DMS153 treated with DMSO at 0.1 percent for 48 hours (cell line): ENCODE results near the gene KRTAP10-2.

ENCODE experiments used
- DNase-seq: peaks from one replicate; lab custom pipeline; 2025; ENCODE audit not compliant: unreplicated experiment; lab: John Stamatoyannopoulos, UW

The KRTAP10-2 gene

DNA sequence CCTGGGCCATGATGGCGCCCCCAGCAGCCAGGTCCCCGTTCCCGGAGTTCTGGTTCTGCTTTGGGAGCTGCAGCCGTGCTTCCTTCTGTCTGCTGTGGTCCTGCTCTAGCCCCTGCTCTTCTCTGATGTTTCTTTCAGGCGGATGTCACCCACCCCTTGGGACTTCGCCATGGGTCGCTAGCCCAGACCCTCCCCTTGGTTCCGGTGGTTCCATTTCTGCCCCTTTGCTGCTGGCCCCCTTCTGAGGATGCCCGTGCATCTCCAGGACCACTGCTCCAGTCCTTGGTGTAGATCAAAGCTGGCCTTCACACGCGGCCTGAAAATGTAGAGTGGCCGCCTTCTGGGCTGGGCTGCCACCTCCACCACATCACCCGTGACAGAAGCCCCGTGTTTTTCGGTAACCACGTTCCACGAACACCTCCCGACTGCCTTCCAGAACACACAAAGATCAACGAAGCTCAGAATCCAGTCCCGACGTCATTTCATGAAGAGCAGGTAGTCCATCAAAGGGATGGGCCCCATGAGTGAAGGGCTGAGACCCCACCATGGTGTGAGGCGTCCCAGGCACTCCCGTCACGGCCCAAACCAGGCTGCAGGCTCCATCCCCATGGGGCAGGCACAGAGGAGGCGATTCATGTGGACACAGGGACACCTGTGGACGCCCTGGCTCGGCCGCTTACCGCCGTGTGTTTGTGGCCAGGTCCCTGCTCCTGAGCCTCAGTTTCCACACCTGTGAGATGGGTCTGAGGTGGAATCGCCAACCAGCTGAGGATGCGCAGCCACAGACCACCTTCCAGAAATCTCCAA lies 35.7 kb downstream of the KRTAP10-2 start:
- no peak for DNase-seq

DNA sequence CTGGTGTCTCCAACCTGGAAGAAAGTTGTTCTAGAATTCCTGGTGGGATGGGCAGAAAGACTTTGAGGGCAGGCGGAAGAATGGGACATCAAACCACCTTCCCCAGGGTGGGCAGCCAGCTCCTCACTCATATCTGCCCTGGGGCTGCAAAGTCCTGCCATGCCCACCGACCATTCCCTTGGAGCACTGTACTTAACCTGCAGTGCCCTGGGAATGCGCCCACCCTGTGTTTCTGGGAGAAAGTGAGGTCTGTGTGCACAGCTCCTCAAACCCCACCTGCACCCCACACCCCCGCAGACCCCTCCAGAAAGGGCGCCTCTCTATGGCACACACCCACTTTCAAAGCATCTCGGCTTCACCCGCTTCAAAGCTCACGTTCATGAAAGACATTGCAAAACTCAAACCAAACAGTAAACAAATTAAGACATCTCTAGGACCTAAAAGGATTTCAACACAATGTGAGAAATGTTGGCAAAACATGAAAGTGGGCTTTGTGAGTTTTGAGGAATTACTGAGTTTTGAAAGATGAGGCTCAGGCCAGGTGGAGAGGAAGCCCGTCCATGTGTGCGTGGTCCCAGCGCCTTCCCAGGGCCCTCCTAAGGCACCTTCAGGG lies 36.5 kb downstream of the KRTAP10-2 start:
- no peak for DNase-seq

DNA sequence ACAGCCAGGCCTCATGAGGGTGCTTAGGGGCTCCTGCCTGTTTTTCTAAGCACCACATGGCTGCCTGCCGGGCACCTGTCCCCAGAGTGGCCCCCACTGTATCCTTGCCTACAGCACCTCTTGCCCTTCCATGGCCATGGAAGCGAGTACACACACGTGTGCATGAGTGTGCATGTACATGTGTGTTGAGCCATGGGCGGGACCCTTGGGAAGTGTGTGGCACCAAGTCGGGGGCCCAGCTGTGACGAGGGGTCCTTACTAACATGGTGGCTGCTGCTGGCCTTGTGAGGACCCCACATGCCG lies 37.1 kb downstream of the KRTAP10-2 start:
- DNase-seq = no peak

DNA sequence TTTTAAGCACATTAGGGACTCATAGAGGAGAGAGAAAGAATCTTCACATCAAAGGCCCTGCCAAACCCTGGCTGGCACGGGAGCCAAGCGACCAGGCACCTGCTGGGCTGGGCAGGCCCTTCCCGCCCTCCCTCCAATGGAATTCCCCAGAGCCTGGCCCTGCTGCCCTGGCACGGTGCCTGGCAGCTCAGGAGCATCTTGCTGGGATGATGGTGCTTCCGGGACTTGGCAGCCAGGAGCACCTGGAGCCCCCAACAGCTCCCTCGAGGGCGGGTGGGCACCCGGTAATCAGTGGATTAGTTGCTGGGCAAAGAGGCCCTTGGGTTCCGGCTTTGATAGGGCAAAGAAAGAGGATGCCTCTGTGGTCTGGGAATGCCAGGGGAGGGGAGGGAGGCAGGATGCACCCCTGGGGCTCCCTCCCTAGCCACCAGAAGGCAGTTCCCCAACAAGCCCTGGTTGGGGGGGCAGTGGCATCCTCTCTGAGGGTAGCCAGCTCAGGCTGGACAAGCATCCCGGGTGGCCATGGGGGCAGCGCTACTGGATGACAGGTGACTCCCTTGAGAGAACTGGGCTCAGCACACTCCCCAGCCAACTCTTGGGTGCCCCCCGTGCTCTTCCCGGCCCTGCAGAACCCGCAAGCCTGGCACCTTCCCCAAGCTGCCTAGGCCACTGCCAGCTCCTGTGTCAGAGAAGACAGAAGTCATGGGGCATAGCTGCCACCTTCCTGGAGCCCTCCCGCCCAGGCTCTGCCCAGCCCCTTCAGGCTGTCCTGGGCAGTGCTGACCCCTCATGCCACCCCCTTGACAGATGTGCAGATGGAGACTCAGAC lies 37.7 kb downstream of the KRTAP10-2 start:
- DNase-seq = peak; percentile 21

DNA sequence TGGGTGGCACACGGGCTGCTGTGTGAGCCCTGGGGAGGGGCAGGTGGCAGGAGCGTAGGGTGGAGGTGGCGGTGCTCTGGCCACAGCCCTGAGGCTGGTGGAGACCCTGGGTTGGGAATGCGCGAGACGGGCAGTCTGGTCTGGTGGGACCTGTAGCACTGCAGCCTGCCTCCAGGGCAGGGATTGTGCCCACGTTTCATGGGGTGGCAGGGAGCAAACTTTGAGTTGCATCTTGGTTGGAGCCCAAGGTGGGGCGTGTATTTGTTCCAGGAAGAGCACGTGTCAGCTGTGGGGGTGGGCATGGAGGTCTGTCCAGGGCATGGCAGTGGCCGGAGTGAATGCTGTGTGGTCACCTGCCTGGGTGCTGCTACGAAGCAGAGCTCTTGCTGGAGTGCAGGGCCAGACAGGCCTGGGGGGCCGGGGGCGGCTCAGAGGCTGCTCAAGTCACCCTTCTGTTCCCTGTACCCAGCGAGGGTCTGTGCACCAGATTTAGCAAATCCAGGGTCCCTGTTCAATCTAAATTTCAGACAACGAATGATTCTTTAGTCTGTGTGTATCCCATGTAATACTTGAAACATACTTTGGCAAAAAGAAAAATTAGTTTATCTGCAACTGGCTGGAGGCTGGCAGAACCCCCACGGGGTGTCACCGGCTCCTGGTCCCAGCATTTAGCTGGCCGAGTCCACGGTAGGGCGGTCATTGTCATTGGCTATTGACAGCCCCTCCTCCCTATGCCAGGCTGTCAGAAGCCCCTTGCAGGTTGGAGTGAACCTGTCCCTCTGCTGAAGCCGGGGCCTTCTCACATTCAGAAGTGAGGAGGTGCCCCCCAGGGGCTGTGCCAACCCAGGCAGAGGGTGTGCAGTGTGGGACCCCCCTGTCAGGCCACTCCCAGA lies 38.6 kb downstream of the KRTAP10-2 start:
- no peak for DNase-seq

DNA sequence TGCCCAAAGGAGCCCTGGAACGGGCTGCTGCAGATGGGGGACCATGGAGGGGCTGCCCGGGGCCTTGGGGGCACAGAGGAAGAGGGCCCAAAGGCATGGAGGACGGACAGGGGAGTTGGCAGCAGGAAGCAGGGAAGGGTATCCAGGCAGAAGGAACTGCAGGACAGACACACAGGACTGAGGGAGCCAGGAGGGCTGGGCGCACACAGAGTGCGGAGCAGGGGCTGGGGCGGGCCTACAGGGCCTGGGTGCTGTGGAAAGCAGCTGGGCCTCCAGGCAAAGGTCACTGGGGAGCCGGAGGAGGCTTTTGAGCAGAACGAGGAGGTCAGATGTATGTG lies 39.4 kb downstream of the KRTAP10-2 start:
- no peak for DNase-seq

DNA sequence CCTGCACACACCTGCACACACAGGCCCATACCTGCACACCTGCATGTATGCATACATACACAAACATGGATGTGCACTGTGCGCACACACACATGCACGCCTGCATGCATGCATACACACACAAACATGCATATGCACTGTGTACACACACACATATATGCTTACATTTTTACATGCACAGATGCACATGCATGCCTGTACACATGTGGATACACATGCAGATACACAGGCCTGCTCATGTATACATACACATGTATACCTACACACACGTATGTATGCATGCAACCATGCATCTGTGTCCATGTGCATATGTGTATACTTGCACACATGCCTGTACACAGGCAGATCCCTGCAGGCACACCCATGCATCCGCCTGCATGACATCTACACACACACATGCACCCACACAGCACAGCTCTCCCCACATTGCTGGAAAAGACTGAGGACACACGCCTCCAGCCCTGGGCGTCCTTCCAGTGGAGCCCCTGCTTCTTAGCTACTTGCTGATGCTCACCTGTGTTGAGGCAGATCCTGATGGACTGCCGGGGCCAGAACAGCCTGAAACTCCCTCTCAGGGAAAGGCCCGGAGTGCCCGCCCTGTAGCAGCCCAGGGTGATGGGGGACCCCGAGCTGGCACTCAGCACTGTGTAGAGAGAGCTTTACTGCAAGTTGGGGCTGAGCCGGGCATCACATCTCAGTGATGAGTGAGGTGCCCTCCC lies 39.9 kb downstream of the KRTAP10-2 start:
- DNase-seq = no peak

DNA sequence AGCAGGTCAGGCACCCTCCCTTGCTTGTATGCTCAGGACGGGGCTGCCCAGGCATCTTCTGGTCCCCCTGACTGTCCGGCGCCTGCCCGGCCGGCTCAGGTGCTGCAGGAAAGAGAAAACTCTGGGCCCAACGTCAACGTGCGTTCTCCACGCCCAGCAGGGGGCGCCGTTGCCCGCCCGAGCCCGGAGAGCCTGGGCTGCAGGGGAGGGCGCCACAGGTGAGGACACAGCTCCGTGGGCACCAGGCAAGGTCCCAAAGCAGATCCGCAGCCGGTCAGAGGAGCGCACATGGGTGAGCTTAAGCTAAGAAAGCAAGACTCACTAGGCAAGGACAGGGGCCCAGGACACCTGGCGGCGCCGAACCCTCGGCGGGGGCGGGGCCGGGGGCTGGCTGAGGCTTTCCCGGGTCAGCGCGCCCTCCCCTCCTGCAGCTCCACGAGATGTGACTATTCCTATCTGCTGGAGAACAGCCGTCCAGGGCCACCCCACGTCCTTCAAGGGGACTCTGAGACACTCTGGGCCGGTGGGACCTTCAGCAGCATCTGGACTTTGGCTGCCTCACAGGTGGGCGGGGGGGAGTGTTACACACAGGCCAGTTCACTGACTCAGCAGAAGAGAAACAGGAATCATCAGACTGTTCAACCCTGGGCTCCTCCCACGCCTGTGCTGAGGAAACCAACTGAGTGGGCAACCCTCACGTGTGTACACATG lies 40.6 kb downstream of the KRTAP10-2 start:
- peak; percentile 23 for DNase-seq

DNA sequence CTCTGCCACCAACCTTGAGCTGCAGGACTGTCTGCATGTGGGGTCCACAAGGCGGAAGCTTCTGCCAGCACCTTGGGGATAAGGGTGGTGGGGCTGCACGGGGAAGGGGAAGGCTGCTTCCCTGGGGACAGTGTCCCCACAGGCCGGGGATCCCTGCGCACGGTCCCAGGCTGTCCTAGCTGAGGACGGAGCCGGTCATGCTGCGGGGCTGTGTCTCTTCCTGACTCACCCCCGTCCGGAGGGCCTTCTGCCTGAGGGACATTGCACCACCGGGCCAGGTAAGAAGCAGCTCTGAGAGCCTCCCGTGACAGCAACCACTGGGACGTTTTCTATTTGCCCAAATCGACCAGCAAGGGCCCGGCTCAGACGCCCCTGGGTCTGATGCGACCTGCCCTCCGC lies 41.2 kb downstream of the KRTAP10-2 start:
- no peak for DNase-seq

DNA sequence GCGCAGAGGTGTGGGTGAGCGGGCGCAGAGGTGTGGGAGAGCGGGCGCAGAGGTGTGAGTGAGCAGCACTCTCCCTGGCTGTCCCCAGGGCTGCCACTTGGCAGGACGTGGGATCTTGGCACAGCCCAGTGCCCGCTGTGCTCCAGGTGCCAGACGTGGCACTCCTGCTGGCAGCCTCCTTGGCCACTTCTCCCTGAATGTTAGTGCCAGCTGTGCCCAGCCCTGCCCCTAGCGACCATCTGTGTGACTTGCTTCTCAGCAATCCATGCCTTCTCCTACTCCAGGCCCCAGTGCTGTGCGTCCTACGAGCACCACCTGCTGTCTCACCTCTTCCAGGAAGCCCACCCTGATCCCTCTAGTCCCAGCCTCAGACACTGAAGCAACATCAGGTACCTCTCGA lies 41.8 kb downstream of the KRTAP10-2 start:
- no peak for DNase-seq

DNA sequence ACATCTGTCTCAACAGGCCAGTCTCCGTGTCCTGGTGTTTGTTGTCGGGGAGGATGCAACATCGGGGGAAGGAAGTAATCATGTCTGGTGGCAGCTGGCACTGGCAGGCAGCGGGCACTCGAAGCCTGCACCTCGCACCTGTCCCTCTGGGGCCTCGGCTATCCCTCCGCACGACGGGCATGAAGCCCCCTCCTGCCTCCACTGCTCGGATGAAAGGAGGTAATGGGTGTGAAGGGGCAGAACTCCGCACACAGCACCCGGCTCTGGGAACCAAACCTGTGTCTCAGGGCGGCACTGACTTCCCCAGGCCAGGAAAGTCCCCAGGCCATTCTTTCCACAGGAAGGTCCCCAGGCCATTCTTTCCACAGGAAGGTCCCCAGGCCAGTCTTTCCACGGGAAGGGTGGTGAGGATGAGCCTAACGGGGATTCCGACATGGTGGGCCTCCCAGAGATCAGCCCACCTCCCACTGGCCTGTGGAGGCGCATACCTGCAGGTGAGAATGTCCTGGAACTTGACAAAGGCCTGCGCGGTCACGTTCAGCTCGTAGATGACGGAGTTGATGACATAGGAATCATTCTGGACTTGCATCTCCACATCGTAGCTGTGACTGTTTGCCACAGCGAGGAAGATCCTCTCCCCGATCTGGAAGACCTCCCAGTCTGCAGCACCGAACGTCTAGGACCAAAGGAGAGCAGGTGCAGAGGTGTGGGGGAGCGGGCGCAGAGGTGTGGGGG lies 42.4 kb downstream of the KRTAP10-2 start:
- DNase-seq = no peak

DNA sequence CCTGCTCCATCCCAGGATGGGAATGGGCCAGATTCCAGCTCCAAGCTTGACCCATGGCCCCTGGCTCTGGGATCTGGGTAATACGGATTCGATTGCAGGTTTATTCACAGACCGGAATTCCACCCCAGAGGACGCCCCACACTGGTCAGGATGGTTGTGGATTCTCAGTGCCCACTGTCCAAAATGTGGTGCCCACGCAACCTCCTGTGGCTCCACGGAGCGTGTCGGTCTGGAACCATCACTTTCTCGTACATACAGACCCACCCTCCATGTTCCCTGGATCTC lies 42.9 kb downstream of the KRTAP10-2 start:
- no peak for DNase-seq

DNA sequence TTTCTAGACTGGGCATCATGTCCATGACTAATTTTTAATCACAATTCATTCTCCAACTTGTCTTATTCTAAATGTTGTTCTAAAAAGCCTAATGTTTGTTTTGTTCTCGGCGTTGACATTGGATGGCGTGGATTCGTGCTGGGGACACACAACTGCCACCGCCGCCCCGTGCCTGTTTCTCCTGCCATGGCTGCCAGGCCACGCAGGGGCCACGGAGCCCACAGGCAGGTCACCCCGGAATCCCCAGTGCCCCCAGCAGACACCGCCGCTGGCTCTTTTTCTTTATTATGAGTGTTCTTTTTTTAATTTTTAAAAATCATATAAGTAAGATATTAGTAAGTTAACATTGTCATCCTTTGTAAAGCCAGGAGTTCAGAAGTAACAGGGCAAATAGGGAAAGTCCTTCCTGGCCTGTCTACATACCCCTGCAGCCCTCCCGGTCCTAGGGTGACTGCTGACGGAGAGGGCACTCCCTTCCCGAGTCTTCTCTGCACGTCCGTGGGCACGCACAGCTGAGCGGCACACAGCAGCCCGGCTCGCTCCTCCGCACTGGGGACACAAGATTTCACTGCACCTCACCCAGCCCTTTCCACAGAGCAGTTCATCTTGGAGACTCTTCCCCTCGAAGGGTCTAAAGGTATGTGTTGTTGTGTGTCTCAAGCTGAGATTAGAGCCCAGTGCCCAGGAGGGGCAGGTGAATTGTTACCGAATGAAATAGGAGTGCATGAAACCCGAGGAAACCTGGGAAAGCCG lies 43.5 kb downstream of the KRTAP10-2 start:
- no peak for DNase-seq

DNA sequence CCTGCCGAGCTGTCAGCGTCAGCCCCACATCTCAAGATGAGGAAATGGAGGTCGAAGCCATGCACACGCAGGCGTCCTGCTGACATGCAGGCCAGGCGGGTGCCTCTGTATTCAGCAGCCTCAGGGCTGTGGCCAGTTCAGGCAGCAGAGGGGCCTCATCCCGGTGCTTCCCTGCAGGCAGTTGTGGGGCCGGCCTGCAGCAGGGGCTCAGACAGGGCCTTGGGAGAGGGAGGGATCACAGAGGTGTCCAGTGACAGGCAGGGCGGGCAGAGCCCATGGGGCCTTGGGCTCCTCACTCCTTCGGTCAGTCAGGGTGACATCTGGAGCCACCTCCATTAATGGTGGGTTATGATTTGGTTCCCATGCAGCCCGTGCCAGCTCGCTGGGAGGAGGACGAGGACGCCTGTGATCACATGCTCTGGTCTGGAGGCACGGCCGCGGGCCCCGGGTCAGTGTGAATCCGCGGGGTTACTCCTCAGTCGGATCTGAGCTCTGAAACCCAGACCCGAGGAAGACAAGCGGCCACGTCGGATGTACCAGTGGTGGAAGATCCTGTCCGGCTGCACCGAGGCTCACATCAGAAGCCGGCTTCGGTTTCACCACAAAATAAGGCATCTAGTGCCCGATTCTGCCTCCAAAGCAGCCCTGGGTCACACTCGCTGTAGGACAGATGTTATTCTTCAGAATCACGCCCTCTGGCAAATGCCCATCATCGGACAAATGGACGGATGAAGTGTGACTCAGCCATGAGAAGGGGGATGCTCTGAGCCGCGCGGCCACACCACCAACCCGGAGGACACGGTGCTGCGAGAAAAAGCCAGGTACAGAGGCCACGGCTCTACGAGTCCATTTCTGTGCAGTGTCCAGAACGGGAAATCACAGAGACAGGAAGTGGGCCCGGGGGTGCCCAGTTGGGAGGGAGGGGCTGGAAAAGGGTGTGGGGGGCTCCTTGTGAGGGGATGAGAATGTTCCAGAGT lies 44.7 kb downstream of the KRTAP10-2 start:
- no peak for DNase-seq

DNA sequence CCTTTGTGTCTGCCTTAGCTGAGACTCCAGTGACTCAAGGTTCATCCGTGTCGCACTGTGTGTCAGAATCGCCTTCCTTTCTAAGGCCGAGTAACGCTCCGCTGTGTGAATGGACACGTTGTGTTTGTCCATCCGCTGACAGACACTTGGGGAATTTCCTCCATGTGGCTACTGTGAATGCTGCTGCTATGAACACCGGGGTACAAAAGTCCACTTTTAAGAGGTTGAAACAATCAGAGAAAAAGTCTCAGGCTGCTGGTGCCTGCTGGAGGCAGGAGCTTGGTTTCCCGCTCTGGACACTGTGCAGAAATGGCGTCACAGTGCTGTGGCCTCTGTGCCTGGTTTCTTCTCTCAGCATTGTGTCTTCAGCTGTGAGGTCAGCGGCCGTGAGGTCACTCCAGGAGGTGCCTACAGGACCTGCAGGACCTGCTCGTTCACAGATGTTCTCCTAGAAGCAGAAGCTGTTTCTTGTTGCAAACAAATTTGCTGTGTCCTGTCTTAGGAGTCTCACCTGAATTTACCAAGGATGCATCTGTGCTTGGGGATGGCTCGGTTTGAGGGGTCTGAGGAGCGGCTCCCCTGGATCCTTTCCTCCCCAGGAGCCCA lies 45.5 kb downstream of the KRTAP10-2 start:
- no peak for DNase-seq

DNA sequence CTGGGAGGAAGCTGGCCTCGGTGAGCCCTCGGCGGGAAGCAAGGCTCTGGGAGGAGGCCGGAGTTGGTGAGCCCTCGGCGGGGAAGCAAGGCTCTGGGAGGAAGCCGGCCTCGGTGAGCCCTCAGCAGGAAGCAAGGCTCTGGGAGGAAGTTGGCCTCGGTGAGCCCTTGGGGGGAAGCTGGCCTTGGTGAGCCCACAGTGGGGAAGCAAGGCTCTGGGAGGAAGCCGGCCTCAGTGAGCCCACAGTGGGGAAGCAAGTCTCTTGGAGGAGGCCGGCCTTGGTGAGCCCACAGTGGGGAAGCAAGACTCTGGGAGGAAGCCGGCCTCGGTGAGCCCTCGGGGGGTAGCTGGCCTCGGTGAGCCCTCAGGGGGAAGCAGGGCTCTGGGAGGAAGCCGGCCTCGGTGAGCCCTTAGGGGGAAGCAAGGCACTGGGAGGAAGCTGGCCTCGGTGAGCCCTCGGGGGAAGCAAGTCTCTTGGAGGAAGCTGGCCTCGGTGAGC lies 47.4 kb downstream of the KRTAP10-2 start:
- DNase-seq = no peak
